Upper lobe of left lung (tissue), 6 donors: ENCODE results near the gene UTF1. TPM values are rescaled to one million over a fixed set of nuclear protein-coding genes. Genes with fewer than 3 reads are reported as not detected.

Experiments used
- ATAC-seq, 2 donors: fragments of 200-7000 bp; cut with Tn5 transposase; one replicate each; pipeline ENCODE4 v1.9.1; 2022; ENCODE audit warnings: mild to moderate bottlenecking in 2 of 2, moderate library complexity in 2 of 2; ENCODE audit not compliant: low FRiP score in 2 of 2
- DNase-seq, 2 donors: peaks; one replicate each; pipeline ENCODE4 v3.0.0-alpha.2; 2019 to 2020
- H3K27ac ChIP-seq, 4 donors: fragments of 200-600 bp; sonication (generic); one replicate each; pipeline ENCODE4 v1.5.1; 2016 to 2019
- H3K27me3 ChIP-seq, 4 donors: fragments of 200-600 bp; sonication (generic); one replicate each; pipeline ENCODE4 v1.5.1; 2017 to 2019
- H3K36me3 ChIP-seq, 4 donors: fragments of 200-600 bp; sonication (generic); one replicate each; pipeline ENCODE4 v1.5.1; 2016 to 2019
- H3K4me1 ChIP-seq, 4 donors: fragments of 200-600 bp; sonication (generic); one replicate each; pipeline ENCODE4 v1.5.1; 2018 to 2019
- H3K4me3 ChIP-seq, 4 donors: fragments of 200-600 bp; sonication (generic); one replicate each; pipeline ENCODE4 v1.5.1; 2017 to 2019; ENCODE audit warnings: mild to moderate bottlenecking in 2 of 4, moderate library complexity in 1 of 4
- H3K9me3 ChIP-seq, 4 donors: fragments of 200-600 bp; sonication (generic); one replicate each; pipeline ENCODE4 v1.5.1; 2018 to 2019
- EP300 ChIP-seq, 4 donors: sonication (generic); formaldehyde crosslinking; IDR thresholded peaks; one replicate each; pipeline ENCODE4 v1.5.1; 2017; ENCODE audit warnings: antibody characterized with exemption in 4 of 4, control low read depth in 2 of 4
- POLR2A ChIP-seq, 4 donors: fragments of 450-650 bp; IDR thresholded peaks; one replicate each; pipeline ENCODE4 v1.5.1; 2016 to 2017; ENCODE audit warnings: antibody characterized with exemption in 4 of 4, mild to moderate bottlenecking in 2 of 4
- POLR2AphosphoS5 ChIP-seq, 2 donors: sonication (generic); formaldehyde crosslinking; IDR thresholded peaks; one replicate each; pipeline ENCODE4 v1.5.1; 2017; ENCODE audit warnings: antibody characterized with exemption in 2 of 2
- WGBS, 2 donors: methylation state at CpG; one replicate each; pipeline ENCODE4 v1.1.5; 2017 to 2018; 5-methylcytosine and 5-hydroxymethylcytosine counted together
- total RNA-seq, 6 donors: library from RNA; depleted of rRNA in 4 of 6; stranded (reverse); fragments of >200 nt in 4 of 6; gene quantifications; one replicate each; pipeline versions ENCODE4 v1.1.0 to v1.2.1, GENCODE V29; 2016 to 2021
- TF ChIP-seq, protein P1 (sequence below), 6 experiments: fragments of 450-650 bp in 4 of 6; fragments of 200-600 bp in 2 of 6; sonication (generic) in 2 of 6; IDR thresholded peaks; one replicate each; pipeline ENCODE4 v1.5.1; 2016 to 2019; ENCODE audit warnings: antibody characterized with exemption in 6 of 6
- donor health status: DM: no; HTN: no; CAD: no; lungs with moderate emphysema.
- donor health status: DM: no; HTN: yes; CAD: no; lungs with severe emphysema.

UTF1 gene
- total RNA-seq, 6 donors from 2014 or later = 0.26 to 0.37 TPM; not detected in 4

DNA sequence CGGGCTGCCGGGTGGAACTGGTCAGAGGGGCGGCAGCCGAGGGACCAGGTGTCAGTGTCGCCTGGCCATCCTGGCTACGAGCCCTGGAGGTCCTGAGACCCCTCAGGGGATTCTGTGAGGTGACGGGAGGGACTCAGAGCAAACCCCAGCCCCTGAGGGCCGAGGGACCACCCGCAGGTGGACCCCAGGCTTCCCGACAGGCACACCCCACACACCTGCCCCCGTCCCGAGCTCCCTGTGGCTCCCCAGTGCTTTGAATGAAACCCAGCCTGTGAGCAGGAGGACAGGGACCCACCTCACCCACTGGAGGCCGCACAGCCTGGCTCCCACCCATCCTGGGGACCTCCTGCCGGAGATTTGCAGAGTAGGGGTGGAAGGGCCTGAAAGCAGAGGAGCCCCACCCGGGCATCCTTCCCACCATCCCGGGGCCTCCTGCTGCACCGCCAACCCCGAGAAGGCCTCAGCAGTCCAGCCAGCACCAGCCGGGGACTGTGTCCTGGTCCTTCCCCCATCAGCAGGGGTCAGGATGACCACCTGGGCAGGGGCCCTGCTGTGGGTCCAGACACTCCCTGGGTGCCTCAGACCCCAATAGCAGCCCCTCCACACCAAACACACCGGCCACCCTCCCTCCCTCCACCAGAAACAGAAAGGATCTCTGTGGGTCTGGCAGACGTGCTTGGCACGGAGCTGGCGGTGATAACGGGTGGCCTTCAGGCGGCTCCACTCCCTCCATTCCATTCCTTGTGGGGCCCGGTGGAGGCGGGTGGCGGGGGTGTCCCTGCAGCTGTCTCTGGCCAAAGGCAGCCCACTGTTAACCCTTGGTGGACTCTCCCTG is 21.6 kb downstream of the UTF1 start:
- DNase-seq (peak in 1 of 2 donors; percentile 67), ATAC-seq (no peak)
- H3K9me3 ChIP-seq = no peaks in the 10 kb centered on the region
- H3K27me3 ChIP-seq = peaks cover 0 to 6% (median 0%) of the 10 kb centered on the region in 4 donors
- no peak overlapping the region for H3K4me3 ChIP-seq
- TF ChIP-seq, protein P1, sequence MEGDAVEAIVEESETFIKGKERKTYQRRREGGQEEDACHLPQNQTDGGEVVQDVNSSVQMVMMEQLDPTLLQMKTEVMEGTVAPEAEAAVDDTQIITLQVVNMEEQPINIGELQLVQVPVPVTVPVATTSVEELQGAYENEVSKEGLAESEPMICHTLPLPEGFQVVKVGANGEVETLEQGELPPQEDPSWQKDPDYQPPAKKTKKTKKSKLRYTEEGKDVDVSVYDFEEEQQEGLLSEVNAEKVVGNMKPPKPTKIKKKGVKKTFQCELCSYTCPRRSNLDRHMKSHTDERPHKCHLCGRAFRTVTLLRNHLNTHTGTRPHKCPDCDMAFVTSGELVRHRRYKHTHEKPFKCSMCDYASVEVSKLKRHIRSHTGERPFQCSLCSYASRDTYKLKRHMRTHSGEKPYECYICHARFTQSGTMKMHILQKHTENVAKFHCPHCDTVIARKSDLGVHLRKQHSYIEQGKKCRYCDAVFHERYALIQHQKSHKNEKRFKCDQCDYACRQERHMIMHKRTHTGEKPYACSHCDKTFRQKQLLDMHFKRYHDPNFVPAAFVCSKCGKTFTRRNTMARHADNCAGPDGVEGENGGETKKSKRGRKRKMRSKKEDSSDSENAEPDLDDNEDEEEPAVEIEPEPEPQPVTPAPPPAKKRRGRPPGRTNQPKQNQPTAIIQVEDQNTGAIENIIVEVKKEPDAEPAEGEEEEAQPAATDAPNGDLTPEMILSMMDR (IDR thresholded peaks at IDR 0.05) = no peak
- TF ChIP-seq EP300 (IDR thresholded peaks at IDR 0.05) (no peak), POLR2AphosphoS5 (IDR thresholded peaks at IDR 0.05) (no peak), POLR2A (IDR thresholded peaks at IDR 0.05) (no peak)
- no peak overlapping the region for H3K27ac ChIP-seq
- 43 to 78% methylated on average over 8 to 23 of the region's 28 CpGs for WGBS, 2 donors
- no peaks in the 10 kb centered on the region for H3K36me3 ChIP-seq
- H3K4me1 ChIP-seq = no peaks in the 10 kb centered on the region

DNA sequence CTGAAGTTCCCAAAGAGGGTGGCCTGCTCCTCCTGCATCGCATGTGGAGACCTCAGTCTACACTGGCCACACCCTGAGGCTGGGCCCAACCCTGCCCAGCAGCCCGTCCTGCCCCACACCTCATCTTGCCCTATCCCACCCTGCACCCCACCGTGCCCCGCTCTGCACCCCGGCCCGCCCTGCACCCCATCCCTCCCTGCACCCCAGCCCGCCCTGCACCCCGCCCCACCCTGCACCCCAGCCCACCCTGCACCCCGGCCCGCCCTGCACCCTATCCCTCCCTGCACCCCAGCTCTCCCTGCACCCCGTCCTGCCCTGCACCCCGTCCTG is 22.2 kb downstream of the UTF1 start:
- WGBS, 2 donors = 67 to 79% methylated on average over 6 to 10 of the region's 12 CpGs
- peaks cover 0 to 6% (median 0%) of the 10 kb centered on the region in 4 donors for H3K27me3 ChIP-seq
- TF ChIP-seq POLR2A (IDR thresholded peaks at IDR 0.05) (no peak), POLR2AphosphoS5 (IDR thresholded peaks at IDR 0.05) (no peak), EP300 (IDR thresholded peaks at IDR 0.05) (no peak)
- TF ChIP-seq, protein P1 (IDR thresholded peaks at IDR 0.05) = no peak
- H3K36me3 ChIP-seq = no peaks in the 10 kb centered on the region
- no peak overlapping the region for H3K27ac ChIP-seq
- peaks cover 1 to 3% (median 2%) of the 10 kb centered on the region in 4 donors for H3K4me1 ChIP-seq
- ATAC-seq (no peak), DNase-seq (no peak)
- H3K4me3 ChIP-seq = no peak overlapping the region
- H3K9me3 ChIP-seq = no peaks in the 10 kb centered on the region

DNA sequence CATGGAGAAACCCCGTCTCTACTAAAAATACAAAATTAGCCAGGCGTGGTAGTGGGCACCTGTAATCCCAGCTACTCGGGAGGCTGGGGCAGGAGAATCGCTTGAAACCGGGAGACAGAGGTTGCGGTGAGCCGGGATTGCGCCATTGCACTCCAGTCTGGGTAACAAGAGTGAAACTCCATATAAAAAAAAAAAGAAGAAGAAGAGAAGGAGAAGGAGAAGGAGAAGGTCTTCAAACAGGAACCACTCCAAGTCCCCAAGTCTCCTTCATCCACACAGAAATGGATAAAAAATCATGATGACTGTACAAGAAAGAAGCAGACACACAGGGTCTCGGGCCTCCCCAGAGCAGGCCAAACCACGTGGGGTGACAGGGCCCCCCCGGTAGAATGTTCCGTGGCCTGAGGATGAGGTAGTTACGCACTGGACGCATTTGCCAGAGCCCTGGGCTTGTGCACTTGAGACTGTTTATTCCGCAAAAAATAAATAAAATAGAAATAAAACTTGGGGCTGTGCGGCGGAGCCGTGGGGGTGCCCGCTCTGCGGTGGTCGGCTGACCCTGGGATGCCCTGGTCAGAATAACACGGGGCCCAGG is 23.4 kb downstream of the UTF1 start:
- ATAC-seq (no peak), DNase-seq (peak in 1 of 2 donors; percentile 56)
- no peak overlapping the region for H3K4me3 ChIP-seq
- no peaks in the 10 kb centered on the region for H3K27me3 ChIP-seq
- H3K9me3 ChIP-seq = no peaks in the 10 kb centered on the region
- no peak overlapping the region for H3K27ac ChIP-seq
- H3K4me1 ChIP-seq = peaks cover 14 to 15% (median 15%) of the 10 kb centered on the region in 4 donors
- no peaks in the 10 kb centered on the region for H3K36me3 ChIP-seq
- no peak for TF ChIP-seq POLR2AphosphoS5 (IDR thresholded peaks at IDR 0.05)
- TF ChIP-seq EP300 (IDR thresholded peaks at IDR 0.05) = no peak
- TF ChIP-seq POLR2A (IDR thresholded peaks at IDR 0.05) = no peak
- TF ChIP-seq, protein P1 (IDR thresholded peaks at IDR 0.05) = no peak
- WGBS, 2 donors = 69 to 83% methylated on average over 22 of the region's 22 CpGs

DNA sequence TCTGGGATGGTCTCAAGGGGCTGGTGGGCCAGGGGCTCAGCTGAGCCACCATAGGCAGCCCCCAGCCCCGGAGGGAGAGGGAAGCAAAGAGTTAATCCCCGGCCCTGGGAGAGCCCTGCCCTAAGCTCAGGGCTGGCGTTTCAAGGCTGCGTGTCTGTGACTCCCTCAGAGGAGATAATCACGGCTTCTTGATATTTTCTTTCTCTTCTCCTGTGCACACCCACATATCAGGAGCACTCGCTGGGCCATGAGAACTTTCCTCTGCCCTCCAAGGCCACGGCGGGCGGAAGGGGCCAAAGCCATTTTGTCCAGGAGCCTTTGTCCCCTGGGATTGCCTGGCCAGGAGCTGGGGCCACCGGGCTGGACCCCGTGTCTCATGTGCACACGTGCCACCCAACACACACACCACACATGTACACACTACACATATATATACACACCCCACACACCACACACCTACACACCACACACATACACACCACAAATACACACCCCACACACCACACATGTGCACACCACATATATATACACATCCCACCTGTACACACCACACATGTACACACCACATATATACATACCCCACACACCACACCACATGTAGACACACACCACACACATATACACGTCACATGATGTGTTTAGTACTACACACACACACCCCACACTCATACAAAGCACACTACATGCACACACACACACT is 24.6 kb downstream of the UTF1 start:
- no peak overlapping the region for H3K4me3 ChIP-seq
- H3K27ac ChIP-seq = no peak overlapping the region
- 70 to 75% methylated on average over 12 to 13 of the region's 13 CpGs for WGBS, 2 donors
- TF ChIP-seq EP300 (IDR thresholded peaks at IDR 0.05) (no peak), POLR2A (IDR thresholded peaks at IDR 0.05) (no peak)
- TF ChIP-seq, protein P1 (IDR thresholded peaks at IDR 0.05) = no peak
- no peaks in the 10 kb centered on the region for H3K27me3 ChIP-seq
- peak in 1 of 2 donors; percentile 66 for DNase-seq
- ATAC-seq = no peak
- H3K36me3 ChIP-seq = no peaks in the 10 kb centered on the region
- no peaks in the 10 kb centered on the region for H3K9me3 ChIP-seq
- peaks cover 24 to 26% (median 26%) of the 10 kb centered on the region in 4 donors for H3K4me1 ChIP-seq
